GM18508 (cell line): ENCODE measurements around the gene SMYD3.
"Not testable (repeated sequence)": the region's sequence is repeated elsewhere in the genome, so short reads cannot be mapped to it uniquely, and the experiment has no call there.

Source experiments
- ATAC-seq: cut with Tn5 transposase; IDR thresholded peaks from one replicate; pipeline ENCODE4 v1.9.1; 2021; ENCODE audit warnings: moderate number of reproducible peaks; ENCODE audit not compliant: insufficient read depth, unreplicated experiment

The SMYD3 gene

DNA sequence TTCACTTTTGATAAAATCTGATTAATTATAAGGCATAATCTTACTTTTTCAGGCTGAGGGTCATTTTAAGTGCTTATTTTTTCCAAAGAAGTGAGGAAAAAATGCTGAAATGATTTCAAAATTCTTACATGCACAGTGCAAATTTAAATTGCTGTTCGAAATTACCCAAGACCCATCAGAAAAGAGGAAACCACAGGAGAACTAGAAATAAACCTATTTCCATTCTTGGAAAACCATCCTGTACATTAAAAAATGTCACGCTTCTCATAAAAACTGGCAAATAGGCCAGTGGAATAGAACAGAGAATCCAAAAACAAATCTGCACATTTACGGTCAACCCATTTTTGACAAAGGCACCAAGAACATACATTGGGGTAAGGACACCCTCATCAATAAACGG, 414.9 kb downstream of the SMYD3 start:
- ATAC-seq, result no peak

DNA sequence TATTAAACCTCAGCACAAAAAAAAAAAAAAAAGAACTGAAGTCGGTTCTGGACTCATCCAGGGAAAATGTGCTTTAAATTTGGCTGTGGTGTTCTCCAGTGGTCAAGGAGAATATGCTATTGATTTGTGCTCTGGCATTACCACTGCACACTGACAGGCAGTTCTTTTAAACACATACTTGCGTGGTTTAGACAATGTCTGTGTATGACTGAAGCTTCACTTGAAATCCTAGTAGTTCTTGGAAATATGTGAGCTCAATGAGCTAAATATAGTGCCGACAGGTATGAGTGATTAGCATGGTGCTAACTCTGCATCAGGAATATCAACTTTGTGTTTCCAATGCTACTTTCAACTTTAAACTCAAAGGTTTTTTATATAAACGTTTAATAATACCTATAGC, 415.6 kb downstream of the SMYD3 start:
- no peak for ATAC-seq

DNA sequence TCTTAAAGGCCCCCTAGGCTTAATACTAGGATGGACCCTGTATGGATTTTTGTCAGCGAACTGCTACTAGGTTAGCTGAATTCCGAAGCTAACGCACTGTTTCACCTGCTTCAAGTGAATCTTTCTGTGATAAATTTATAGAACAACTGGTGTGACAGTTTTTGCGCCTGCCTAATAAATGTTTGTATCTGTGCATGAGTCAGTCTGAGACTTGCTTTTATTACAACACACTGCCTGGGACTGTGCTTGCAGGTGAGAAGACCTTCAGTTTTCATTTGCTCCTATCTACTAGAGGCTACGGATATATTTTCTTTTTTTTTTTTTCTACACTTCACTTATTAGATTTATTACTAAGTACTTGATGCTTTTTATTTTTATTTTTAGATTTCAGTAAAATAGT, 420.9 kb downstream of the SMYD3 start:
- ATAC-seq, result no peak

DNA sequence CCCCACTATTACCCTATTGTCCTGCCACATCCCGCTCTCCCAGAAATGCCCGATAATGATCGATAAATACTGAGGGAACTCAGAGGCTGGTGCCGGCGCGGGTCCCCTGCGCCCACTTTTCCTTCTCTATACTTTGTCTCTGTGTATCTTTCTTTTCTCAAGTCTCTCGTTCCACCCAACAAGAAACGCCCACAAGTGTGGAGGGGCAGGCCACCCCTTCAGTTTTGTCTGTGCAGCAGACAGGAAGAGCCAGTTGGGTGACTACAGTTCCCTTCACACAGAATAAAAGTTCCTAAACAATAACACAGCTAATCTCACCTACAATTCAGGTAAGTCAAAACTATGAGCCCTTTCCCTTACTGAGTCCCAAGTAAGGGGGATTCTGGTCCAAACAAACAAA, 423.7 kb downstream of the SMYD3 start:
- no peak for ATAC-seq

DNA sequence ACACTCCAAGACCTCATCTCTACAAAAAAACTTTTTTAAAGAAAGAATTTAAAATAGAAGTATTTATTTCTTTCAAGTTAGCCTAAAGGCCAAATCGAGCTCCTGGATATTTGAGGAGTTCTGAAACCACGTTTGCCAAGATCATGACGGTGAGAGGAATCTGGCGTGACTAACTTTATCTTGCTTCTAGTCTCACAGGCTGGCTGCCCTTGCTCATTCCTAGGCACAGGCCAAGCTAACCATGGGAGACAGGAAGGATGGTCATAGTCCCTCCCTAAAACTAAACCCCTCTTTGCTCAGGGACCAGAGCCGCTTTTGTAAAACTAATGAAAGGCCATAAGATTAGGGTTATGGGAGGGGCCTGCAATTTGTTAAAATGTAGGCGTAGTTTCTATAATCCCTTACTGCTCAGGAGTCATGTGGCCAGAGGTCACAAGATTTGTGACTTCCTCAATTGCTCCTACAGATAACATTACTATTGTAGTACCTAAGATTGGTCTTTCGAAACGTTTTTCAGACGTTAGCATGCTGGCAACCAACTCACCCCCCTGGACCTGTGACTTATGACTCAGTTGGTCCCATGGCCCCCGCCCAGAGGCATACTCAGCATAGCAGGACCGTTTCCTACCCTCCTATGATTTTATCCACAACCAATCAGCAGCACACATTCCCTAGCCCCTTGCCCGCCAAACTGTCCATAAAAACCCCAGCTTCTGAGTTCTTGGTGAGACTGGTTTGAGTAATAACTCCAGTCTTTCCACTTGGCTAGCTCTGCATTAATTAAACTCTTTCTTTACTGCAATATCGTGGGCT, 425.0 kb downstream of the SMYD3 start:
- no peak for ATAC-seq

DNA sequence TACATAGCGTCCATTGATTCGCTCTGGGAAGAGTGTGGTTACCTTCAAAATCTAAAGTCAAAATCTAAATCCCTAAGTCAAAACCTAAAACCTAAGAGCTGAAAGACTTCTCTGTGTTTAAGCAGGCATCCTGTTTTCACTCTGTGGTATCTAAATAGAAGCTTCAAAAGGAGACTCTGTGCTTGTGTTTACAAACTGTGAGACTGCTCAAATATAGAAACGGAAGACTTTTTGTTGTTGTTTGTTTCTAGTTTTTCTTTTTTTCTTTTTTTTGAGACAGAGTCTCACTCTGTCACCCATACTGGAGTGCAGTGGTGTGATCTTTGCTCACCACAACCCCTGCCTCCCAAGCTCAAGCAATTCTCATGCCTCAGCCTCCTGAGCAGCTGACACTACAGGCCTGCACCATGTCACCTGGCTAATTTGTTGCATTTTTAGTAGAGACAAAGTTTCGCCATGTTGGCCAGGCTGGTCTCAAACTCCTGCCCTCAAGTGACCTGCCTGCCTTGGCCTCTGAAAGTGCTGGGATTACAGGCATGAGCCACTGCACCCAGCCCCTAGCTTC, 425.9 kb downstream of the SMYD3 start:
- ATAC-seq, result no peak

DNA sequence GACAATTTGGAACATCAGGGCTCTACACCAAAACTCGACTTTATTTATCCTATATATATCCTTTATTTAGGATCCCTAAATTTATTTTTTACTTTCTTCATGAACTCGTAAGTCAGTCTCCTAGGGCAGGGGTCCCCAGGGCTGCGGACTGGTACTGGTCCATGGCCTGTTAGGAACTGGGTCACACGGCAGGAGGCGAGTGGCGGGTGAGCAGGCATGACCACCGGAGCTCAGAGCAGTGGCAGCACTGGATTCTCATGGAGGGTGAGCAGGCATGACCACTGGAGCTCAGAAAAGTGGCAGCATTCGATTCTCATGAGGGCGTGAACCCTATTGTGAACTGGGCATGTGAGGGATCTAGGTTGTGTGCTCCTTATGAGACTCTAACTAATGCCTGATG, 427.0 kb downstream of the SMYD3 start:
- ATAC-seq, result no peak

DNA sequence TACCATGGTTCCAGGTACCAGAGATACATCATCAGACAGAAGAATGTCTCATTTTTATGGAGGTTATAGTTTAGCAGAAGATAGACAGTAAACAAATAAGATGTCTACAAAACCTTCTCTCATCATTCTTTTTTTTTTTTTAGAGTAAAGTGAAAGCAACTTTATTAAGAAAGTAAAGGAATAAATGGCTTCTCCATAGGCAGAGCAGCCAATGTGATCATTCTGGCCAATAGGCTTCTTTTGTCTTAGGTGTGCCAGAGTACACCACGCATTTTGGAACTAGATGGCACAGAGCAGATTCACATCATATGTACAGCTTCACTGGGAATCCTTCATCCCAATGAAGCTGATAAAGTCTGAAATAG, 428.2 kb downstream of the SMYD3 start:
- no peak for ATAC-seq

DNA sequence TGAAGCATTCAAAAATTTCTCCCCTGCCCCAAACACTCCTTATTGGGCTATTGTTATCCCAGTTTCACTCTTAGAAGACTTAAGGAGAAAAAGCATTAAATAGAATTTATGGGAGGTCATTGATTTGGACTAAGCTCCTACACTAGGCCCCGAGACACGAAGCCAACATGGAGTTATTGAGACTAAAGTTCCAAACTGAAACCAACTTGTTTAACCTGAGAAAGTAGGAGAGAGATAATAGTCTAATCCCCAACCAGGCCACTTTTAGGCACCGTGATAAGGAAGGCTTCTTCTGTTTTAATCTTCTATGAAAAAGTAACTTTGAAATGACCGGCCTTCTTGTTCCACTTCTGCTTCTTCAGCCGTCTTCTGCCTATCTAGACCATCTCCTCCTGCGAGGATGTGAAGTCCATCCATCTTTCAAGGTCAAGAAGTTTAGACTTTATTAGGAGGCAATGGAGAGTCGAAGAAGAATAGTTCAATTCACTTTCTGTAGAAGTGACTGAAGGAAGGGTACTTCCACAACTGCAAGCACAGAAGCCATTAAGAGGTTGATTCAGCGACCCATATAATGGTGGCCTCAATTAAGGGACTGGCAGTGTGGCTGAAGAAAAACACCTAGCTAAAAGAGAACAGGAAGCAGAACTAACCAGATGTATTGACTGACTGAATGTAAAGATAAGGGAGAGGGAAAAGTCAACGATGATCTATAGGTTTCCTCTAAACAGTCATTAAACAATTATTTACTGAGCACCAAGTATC, 428.8 kb downstream of the SMYD3 start:
- no peak for ATAC-seq

DNA sequence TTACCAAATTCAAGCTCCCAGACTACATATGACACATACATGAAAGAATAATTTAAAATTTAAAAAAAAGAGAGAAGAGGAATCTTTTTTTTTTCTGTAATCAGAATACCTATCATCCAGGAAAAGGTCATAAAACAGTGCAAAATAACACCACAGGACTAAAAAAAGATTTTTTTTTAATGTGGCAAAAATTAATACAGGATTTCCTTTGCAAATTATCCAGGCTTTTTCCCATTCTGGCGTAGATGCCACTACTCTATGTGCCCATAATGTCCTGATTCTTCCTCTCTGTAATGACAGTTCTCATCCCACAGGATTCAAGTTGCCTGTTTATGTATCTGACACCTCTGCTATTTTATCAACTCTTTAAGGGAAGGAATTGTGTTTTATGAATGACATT, 429.6 kb downstream of the SMYD3 start:
- ATAC-seq, result no peak

DNA sequence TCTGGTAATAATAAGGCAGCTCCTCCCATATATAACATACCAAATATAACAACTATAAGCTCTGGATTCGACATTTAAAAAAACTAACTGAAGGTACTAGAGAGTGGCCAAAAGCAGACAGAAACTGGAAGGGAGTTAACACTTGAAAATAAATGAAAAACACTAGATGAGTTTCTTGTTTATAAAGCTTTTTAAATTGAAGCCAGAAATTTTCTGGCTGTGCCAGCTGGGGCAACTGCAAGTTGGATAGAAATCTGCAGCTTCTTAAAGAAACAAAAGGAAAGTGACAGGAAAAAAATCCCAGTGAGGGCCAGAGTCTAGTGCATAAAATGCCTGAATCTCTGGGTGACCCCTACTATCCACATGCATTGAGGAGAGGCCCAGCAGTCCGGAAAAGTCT, 432.7 kb downstream of the SMYD3 start:
- no peak for ATAC-seq

DNA sequence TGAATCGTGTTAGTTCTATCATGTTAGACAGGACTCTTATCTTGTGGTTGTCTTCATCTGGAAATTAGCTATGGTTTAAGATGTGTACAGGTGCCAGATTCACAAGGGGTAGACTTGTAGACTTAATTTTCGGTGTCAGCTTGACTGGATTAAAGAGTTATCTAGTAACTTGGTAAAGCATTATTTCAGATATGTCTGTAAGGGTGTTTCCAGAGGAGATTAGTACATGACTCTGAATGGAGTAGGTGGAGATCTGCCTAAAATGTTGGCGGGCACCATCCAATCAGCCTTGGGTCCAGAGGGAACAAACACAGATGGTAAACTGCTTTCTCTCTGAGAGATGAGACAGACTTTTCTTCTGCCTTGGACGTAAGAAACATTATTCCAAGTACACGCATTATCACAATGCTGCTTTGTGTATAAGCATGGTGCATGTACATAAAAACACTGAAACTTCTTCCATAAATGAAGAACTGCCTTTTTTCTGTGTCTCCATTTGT, 434.6 kb downstream of the SMYD3 start:
- no peak for ATAC-seq

DNA sequence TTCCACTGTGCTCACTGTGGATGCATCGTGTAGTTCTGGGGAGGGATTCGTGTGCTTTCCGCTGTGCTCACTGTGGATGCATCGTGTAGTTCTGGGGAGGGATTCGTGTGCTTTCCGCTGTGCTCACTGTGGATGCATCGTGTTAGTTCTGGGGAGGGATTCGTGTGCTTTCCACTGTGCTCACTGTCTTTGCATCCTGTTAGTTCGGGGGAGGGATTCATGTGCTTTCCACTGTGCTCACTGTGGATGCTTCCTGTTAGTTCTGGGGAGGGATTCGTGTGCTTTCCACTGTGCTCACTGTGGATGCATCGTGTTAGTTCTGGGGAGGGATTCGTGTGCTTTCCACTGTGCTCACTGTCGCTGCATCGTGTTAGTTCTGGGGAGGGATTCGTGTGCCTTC, 435.1 kb downstream of the SMYD3 start:
- ATAC-seq, result not testable (repeated sequence)

DNA sequence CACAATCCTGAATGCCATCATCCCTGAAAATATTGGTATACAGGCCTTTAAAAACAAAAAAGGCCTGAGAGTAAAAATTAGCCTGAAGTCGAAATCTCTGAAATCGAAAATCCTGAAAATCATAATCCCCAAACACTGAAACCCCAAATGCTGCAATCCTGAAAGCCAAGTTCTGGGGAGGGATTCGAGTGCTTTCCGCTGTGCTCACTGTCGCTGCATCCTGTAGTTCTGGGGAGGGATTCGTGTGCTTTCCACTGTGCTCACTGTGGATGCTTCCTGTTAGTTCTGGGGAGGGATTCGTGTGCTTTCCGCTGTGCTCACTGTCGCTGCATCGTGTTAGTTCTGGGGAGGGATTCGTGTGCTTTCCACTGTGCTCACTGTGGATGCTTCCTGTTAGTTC, 435.5 kb downstream of the SMYD3 start:
- not testable (repeated sequence) for ATAC-seq

DNA sequence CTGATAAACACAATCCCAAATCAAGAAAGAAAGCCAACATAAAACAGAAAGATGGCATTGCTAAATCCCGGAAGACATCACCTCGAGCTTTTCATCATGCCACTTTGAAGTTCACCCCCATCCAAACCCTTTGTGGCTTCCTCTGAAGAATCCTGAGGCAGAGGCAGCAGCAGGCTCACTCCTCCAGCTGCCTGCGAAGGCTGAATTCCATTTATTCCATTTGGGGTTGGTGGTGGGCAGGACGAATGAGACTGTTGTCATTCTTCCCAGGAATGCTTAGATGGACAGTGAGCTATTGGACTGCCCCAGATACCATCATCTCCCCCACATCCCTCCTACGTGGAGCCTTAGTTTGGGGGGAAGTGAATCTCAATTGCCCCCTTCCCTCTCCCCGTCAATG, 437.5 kb downstream of the SMYD3 start:
- ATAC-seq, result no peak

DNA sequence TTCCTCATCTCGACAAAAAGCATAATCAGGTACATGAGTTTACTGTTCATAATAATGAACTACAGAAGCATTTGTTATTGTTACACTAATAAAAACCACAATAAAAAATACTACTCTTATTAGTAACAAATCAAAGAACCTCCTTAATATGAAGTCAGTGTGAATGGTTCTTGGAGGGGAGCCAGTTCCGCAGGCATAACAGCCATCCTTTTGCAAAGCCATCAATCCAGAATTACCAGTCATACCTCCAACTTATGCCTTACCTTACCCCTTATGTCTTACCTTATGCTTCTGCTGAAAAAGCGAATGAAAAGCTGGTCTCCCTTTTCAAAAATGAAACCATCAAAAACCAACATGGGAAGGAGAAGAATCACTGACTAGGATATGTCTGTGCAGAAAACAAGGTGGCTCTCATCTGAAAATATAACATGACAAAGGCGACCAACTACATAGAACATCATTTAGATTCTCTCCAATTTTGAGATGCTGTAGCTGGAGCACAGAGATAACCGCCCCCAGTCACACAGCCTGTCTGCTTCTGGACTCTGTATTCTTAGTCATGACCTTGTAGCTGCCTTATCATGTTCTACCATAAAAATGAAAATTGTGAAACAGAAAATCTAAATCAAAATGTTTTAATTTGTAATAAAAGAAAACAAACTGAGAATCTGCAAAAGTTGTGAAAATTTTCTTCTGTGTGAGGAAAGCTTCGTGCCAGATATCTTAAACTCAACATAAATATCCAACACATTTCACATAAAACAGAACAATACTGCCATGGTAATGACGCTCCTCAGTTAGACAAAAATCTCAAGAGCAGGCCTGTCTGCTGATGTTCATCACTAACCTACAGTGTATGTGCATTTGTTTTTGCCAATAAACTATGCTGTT, 438.2 kb downstream of the SMYD3 start:
- no peak for ATAC-seq

DNA sequence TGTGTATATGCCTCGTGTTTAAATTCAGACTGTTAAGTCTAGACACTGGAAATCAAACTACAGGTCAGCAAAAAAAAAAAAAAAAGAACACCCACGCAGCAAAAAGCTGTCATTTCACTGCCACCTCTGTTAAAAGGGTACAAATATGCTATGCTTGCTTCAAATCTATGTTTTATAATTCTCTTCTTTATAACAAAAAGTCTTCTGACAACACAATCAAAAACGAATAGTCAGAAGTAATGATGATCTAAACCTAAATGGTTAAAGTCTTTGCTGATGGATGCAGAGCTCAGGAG, 438.9 kb downstream of the SMYD3 start:
- no peak for ATAC-seq

DNA sequence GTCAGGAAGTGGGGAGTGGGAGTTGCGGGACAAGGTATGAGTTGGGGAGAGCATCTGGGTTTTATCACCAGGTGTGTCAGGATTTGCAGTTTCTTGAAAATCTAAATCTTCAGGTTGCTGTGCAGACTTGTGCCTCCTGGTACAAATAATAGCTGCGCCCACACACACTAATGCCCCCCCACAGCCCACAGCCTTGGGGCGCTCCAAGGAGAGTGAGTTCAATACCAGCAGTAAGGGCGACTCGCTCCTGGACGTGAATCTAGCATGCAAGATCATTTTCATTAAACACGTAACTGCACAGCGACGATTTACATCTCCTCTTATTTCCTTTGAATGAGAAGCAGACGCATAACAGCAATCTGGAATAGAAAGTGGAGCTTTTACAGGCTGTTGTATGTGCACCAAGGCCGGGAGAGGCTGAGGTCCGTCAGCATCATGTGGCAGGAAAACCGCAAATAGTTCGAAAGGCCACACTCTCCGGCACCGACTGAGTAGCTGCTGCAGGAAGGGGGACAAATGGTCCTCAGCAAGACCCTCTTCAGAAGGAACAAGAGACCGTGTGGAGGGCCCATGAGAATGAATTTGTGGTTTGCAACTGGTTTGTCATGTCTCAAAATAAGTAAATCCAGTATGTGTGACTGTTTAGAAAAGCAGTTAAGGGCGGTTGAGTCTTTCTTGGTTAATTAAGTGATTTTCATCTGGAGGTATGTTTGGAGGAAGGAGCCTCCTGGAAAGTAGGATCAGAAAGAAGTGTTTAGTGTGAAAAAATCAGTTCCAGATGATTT, 439.5 kb downstream of the SMYD3 start:
- no peak for ATAC-seq

DNA sequence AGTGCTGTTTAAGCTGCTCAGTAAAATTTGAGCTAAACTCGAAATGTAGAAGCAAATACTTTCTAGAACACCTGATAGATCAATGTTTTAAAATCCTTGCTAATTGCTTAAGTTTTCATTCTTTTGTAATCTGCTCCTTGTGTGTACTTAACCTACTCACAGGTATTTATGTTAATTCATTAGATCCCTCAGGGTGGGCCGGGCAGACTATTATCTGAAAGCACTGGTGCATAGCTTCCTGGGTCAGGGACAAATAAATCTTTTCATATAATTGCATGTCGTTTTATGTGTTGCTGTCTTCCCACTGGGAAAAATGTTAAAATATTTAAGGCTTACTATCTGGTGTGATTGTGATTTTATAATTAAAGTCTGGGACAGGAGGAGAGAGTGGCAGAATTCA, 440.5 kb downstream of the SMYD3 start:
- no peak for ATAC-seq

DNA sequence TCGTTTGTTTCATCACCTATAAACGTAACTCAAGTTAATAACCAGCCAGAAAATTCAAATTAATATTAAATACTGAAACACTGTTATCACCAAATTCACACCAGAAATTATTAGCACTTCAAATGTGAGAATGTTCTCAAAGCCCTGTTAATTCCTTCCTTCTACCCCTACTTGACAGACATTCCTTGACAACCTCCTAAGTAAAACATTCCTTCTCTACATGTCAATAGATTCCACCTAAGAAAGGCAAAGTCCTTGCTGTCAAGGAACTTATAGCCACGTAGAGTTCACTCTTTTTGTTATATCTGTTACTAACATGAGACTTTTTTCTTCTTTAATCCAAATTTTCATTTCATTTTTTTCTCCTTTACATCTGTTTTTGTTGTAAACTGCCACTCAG, 441.5 kb downstream of the SMYD3 start:
- no peak for ATAC-seq
